ENCODE results near the gene LDHAL6A. TPM values are rescaled to one million over a fixed set of nuclear protein-coding genes. Genes with fewer than 3 reads are reported as not detected.

The LDHAL6A gene
- total and polyA plus RNA-seq, 2 donors (not counting 3 experiments of a cell fraction or from before 2014, with no cell fraction given), result not detected

DNA sequence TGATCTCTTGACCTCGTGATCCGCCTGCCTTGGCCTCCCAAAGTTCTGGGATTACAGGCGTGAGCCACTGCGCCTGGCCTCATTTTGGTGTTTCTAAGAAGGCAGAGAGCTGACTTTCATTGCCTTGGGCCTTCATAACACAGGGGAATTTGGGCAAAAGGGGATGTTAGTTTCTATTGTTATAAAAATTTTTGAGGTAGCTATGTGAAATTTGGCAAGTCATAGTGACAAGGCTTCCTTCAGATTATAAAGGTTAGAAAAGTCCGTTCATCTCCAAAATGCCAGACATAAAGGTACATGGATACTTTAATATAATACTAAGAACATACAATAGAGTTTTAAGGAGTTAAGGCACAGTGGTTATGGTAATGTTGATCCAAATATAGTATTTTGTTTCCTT is 26.3 kb upstream of the LDHAL6A start:
- DNase-seq (ENCODE audit: low read depth, low spot score) (no peak), FAIRE-seq (no peak)
- Histone ChIP-seq H4K20me1 (replicated peaks; ENCODE audit: control insufficient read depth, extremely low read depth, insufficient read depth, low read length) (no peaks in the 10 kb centered on the region), H2AFZ (ENCODE audit: low read depth, low read length) (no peak overlapping the region), H3K4me2 (ENCODE audit: insufficient read depth, low read length) (no peak overlapping the region), H3K9me3 (replicated peaks; ENCODE audit: control insufficient read depth, insufficient read depth, low read length) (no peaks in the 10 kb centered on the region), H3K9me1 (replicated peaks; ENCODE audit: control insufficient read depth, extremely low read depth, insufficient read depth, low read length) (no peaks in the 10 kb centered on the region), H3K4me1 (ENCODE audit: control insufficient read depth, extremely low read depth, insufficient read depth, low read length) (no peaks in the 10 kb centered on the region), H3K27me3 (ENCODE audit: control insufficient read depth in 2 of 2, insufficient read depth in 2 of 2, low read length in 2 of 2) (no peaks in the 10 kb centered on the region), H3K79me2 (ENCODE audit: control insufficient read depth, insufficient read depth, low read length) (no peaks in the 10 kb centered on the region), H3K36me3 (ENCODE audit: control insufficient read depth in 2 of 2, extremely low read depth in 1 of 2, insufficient read depth in 2 of 2, low read length in 2 of 2) (no peaks in the 10 kb centered on the region), H3K4me3 (replicated peaks in 1 of 3; ENCODE audit: insufficient read depth in 1 of 3, low read depth in 1 of 3, low read length in 3 of 3) (no peak overlapping the region), H3K27ac (ENCODE audit: insufficient read depth, low read depth, low read length) (no peak overlapping the region), H3K9ac (replicated peaks; ENCODE audit: extremely low read depth, insufficient read depth, low read length) (no peak overlapping the region)
- intact Hi-C loops (cut with micrococcal nuclease) (no loop called here), dilution Hi-C loops (cut with MboI; ENCODE audit: extremely low pct_ligation_motif_present, low sequenced_read_pairs) (no loop called here)
- ChIA-PET CTCF (interaction anchor here (0.6 to 1.4 kb wide), 2 partner anchors 19 to 119 kb away, joined by 3 to 5 read pairs; no protein-coding TSS in a partner anchor), POLR2A (no interaction called here)
- no peak for TF ChIP-seq CTCF (IDR thresholded peaks at IDR 0.05; ENCODE audit: extremely low read depth in 1 of 2, insufficient read depth in 1 of 2, low read depth in 1 of 2, low read length in 2 of 2)
- no peak for TF ChIP-seq EZH2 (IDR thresholded peaks at IDR 0.05; ENCODE audit: borderline replicate concordance, low read depth, low read length, severe bottlenecking)
- TF ChIP-seq FOS (IDR thresholded peaks at IDR 0.05; ENCODE audit: borderline replicate concordance, insufficient read depth, low read length), result no peak
- TF ChIP-seq POLR2AphosphoS5 (IDR thresholded peaks at IDR 0.05; ENCODE audit: insufficient read depth, low read depth, low read length), result no peak
- TF ChIP-seq MYC (IDR thresholded peaks at IDR 0.05; ENCODE audit: low read depth, low read length), result no peak
- no peak for TF ChIP-seq POLR2A (IDR thresholded peaks at IDR 0.05; ENCODE audit: low read depth, low read length)
- TF ChIP-seq GATA2 (IDR thresholded peaks at IDR 0.05; ENCODE audit: insufficient read depth, insufficient read length, low read depth, low read length), result no peak
- TF ChIP-seq JUN (IDR thresholded peaks at IDR 0.05; ENCODE audit: borderline replicate concordance, insufficient read depth, insufficient read length, low read depth), result no peak
- TF ChIP-seq, protein P1, sequence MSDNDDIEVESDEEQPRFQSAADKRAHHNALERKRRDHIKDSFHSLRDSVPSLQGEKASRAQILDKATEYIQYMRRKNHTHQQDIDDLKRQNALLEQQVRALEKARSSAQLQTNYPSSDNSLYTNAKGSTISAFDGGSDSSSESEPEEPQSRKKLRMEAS (IDR thresholded peaks at IDR 0.05; ENCODE audit: insufficient read depth, insufficient read length), result no peak
- no TSS peak for BruUV-seq (replicated peaks)
